Measurements from ENCODE around the gene AMFR.

AMFR gene

GRCh38 chr16:56420613-56421012 is 4.7 kb downstream of the AMFR start:
- H3K4me3 ChIP-seq (ENCODE audit: control insufficient read depth, low read depth, low read length) = no peak overlapping the region
- no peak for TF ChIP-seq CTCF (conservative IDR thresholded peaks at IDR 0.05; ENCODE audit: control insufficient read depth, insufficient read depth, low read depth, low read length)

GRCh38 chr16:56419740-56420548 is 5.4 kb downstream of the AMFR start:
- no peak for DNase-seq (ENCODE audit: low read depth)
- TF ChIP-seq CTCF (conservative IDR thresholded peaks at IDR 0.05; ENCODE audit: control insufficient read depth, insufficient read depth, low read depth, low read length) = no peak
- H3K4me3 ChIP-seq (ENCODE audit: control insufficient read depth, low read depth, low read length) = no peak overlapping the region

More at GRCh38 chr16:56420613-56421012, 4.7 kb downstream of the AMFR start:
- DNase-seq (ENCODE audit: low read depth) = no peak

GRCh38 chr16:56417138-56417537 is 8.2 kb downstream of the AMFR start:
- H3K4me3 ChIP-seq (ENCODE audit: control insufficient read depth, low read depth, low read length) = no peak overlapping the region
- no peak for DNase-seq (ENCODE audit: low read depth)
- no peak for TF ChIP-seq CTCF (conservative IDR thresholded peaks at IDR 0.05; ENCODE audit: control insufficient read depth, insufficient read depth, low read depth, low read length)

- no peak for DNase-seq (ENCODE audit: low read depth)
- H3K4me3 ChIP-seq (ENCODE audit: control insufficient read depth, low read depth, low read length) = no peak overlapping the region
- TF ChIP-seq CTCF (conservative IDR thresholded peaks at IDR 0.05; ENCODE audit: control insufficient read depth, insufficient read depth, low read depth, low read length) = no peak
Observed at GRCh38 chr16:56415875-56416274, 9.5 kb downstream of the AMFR start.

GRCh38 chr16:56414366-56414765 is 11.0 kb downstream of the AMFR start:
- no peak overlapping the region for H3K4me3 ChIP-seq (ENCODE audit: control insufficient read depth, low read depth, low read length)
- TF ChIP-seq CTCF (conservative IDR thresholded peaks at IDR 0.05; ENCODE audit: control insufficient read depth, insufficient read depth, low read depth, low read length) = no peak
- DNase-seq (ENCODE audit: low read depth) = no peak

- no peak for DNase-seq (ENCODE audit: low read depth)
- no peak overlapping the region for H3K4me3 ChIP-seq (ENCODE audit: control insufficient read depth, low read depth, low read length)
- no peak for TF ChIP-seq CTCF (conservative IDR thresholded peaks at IDR 0.05; ENCODE audit: control insufficient read depth, insufficient read depth, low read depth, low read length)
Observed at GRCh38 chr16:56413381-56413780, 12.0 kb downstream of the AMFR start.

Data from fibroblast of mammary gland (primary cell).